Measurements from ENCODE around the gene STAT4.

The STAT4 gene

DNA sequence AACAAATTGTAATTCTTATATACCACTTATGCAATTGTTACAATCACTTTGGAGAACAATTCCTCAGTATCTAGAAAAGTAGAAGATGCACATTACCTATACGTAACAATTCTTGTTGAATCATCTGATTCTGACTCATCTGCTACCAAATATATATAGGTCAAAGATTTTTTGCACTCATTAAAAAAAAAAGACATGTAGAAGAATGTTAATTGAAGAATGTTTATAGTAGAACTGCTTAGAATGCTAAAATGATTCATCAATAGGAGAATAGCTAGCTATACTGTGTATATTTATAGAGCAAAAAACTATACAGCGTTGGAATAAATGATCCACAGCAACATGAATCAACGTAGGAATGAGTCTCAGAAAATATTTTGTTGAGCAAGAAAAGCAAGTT lies 107.4 kb downstream of the STAT4 start:
- no peak for DNase-seq (ENCODE audit: low read depth in 3 of 3)

DNA sequence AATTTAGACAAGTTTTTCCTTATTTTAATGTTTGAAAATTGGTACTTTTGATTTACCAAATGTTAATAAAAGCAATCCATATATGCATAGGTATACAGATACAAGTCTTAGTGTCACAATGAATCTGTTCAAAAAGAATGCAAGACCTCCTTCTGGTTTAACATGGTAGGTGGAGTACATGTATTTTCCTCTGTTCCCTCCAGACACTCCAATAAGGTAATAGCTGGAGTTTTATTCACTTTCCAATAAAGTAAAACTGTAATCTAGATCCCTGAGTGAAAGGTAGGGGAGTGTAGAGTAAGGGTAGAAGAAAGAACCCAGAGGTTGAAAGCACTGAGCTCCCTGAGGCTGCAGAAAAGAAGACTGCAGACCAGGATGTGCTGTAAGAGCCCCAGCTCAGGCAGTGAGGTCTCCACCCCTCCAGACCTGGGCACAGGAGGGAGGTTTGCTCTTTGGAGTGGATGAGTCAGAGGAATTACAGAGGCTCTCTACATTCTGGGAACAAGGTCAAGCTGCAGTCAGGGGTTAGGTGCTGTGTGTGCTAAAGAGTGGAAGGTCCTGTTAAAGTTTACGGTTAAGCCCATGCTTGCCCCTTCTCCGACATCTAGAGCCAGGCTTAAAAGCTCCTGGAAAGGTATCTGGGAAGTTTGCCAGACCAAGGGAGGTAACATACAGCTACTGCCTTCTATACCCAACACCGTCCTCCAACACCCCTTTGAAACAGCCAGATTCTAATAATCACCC lies 109.2 kb downstream of the STAT4 start:
- no peak for DNase-seq (ENCODE audit: low read depth in 3 of 3)

DNA sequence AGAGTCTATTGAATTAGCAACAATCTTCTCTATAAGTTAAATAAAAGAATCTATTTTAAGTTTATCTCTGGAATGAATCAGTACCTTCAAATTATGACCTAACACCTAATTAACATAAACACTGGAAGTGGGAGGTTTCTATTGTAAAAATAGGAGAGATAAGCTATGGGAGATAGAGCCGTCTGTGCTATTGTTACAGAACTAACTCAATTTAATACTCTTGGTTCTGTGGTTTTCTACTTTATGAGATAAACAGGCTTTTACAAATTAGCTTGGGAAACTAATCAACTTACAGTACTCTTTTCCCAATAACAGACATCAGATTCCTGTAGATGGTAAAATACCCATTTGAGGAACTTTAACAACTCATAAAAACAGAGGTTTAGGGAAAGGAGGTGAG lies 111.2 kb downstream of the STAT4 start:
- DNase-seq (ENCODE audit: low read depth in 3 of 3), result no peak

GRCh38 chr2:191038741-191039140 lies 112.1 kb downstream of the STAT4 start:
- DNase-seq (ENCODE audit: low read depth in 3 of 3), result no peak

GRCh38 chr2:191038241-191038725 lies 112.5 kb downstream of the STAT4 start:
- DNase-seq (ENCODE audit: low read depth in 3 of 3), result no peak

DNA sequence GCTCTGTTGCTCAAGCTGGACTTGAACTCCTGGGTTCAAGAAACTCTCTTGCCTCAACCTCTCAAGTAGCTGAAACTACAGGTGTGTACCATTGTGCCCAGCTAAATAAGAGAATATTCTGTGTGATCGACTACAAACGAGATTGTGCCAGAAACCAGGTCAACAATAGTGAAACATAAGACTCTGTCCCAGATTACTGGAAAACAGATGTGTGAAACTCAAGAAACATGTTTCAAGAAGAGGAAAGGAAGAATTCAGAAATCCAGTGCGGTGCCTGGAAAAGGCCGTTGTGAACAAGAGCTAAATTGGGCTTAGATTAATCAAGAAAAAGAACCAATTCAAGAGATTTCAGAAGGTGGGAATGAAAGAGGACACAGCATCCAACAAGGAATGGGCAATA lies 113.4 kb downstream of the STAT4 start:
- DNase-seq (ENCODE audit: low read depth in 3 of 3), result no peak

- no peak for DNase-seq (ENCODE audit: low read depth in 3 of 3)
Measured at GRCh38 chr2:191036363-191036762, 114.4 kb downstream of the STAT4 start.

- no peak for DNase-seq (ENCODE audit: low read depth in 3 of 3)
Measured at GRCh38 chr2:191032588-191033429, 118.0 kb downstream of the STAT4 start.

GRCh38 chr2:191031256-191031655 lies 119.5 kb downstream of the STAT4 start:
- DNase-seq (ENCODE audit: low read depth in 3 of 3), result no peak

DNA sequence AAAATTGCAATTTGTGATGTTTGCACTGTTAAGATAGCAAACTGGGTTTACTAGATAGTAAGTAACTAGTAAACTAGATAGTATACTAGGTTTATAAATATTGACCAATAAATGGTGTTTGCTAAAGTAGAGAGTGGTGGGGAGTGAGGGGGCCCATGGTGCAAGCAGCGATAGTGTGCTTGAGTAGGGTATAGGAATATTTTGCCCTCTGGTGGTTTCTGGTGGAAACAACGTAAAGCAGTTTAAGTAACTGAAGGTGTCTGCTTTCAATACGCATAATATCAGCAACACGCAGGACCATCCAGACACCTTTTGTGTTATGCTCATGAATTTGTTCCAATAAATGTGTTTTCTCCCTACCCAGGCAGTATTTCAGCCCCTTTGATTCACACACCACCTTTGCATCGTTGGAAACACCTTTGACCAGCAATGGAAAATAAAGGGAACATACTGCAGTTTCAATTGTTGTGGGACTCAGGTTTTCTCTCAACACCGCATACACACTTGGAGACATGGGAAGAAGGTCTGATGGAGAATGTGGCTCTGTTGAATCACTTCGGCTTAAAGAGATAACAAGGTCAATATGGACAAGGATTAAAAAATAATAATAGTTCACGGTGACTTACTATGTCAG lies 120.2 kb downstream of the STAT4 start:
- DNase-seq (ENCODE audit: low read depth in 3 of 3), result no peak

DNA sequence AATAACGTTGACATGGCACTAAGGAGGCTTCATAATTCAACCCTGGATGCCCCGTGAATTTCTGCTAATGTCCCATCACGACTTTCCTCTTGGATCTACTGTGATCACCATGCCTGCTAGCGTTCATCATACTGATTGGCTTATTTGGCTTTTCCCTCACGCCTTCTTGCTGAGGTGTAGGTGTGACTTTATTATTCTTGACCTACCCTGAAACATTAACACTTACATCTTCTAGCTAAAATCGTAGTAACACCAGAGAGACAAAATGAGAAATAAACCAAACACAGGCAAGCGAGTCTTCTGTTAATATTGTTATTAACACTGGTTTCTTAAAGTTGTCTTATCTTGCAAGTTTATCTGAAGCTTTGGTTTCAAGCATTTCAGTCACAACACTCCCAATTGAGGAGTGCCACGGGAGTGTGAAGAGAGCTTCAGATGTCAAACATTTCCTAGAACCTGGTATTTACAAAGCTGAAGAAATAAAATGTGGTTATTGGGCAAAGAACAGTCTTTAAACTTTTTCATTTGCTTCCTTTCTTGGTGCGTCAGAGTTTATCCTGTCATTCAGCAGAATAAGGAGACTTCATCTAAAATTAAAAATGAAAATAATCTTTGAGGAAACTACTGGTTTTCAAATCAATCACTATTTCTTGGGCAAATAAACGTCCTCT lies 121.4 kb downstream of the STAT4 start:
- DNase-seq (ENCODE audit: low read depth in 3 of 3), result no peak

GRCh38 chr2:191026377-191026776 lies 124.4 kb downstream of the STAT4 start:
- DNase-seq (ENCODE audit: low read depth in 3 of 3), result no peak

- DNase-seq (ENCODE audit: low read depth in 3 of 3), result no peak
Measured at GRCh38 chr2:191025135-191025534, 125.7 kb downstream of the STAT4 start.

- no peak for DNase-seq (ENCODE audit: low read depth in 3 of 3)
Measured at GRCh38 chr2:191023235-191023679, 127.5 kb downstream of the STAT4 start.

DNA sequence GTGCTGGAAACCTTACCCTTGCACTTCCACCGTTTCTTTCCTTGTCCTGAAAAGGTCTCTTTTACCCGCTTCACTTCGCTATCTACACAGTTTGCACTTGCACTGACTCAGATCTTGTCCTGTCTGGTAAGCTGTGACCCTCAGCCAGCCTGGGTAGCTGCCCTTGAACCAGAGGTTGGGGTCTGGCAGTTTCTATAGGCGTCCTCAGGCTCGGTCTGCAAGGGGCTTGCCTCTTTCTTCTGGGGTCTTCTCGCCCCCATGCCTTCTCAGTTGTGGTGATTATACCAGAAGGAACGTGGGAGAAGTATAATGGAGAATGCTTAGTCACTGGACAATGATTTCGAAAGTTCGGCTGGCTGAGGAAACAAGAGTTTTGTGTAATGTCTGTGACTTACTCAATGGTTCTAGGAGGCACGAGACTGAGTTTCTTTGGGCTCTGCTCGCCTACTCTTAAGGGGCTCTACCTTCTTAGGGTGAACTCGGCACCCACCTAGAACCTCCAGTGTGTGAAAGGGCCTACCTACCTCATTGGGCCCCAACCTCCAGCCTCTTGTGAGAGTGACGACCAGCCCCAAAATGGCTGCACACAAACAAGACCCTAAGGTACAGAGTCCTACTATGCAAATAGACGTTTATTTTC lies 129.9 kb downstream of the STAT4 start:
- no peak for DNase-seq (ENCODE audit: low read depth in 3 of 3)

GRCh38 chr2:191020221-191020741 lies 130.5 kb downstream of the STAT4 start:
- DNase-seq (ENCODE audit: low read depth in 3 of 3), result peak; percentile 90 to 95 (median 92)

GRCh38 chr2:191019376-191019775 lies 131.4 kb downstream of the STAT4 start:
- DNase-seq (ENCODE audit: low read depth in 3 of 3), result no peak

- DNase-seq (ENCODE audit: low read depth in 3 of 3), result no peak
Measured at GRCh38 chr2:191018643-191019119, 132.1 kb downstream of the STAT4 start.

DNA sequence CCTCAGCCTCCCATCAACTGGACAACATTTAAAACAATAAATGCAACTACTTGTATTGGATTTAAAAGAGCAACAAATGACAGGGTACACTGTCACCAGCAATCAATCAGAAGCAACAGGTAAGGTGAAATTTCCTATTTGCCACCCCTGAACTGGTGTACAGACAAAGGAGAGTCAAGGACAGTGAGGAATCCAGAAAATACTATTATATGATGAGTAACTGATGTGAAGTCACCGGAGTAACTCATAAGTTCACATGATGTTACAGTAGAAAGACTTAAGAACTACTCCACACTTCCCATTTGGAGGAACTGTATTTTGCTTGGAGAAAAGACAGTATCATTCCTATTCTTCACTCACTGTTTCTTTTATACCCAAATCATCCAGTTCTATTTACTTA lies 132.7 kb downstream of the STAT4 start:
- DNase-seq (ENCODE audit: low read depth in 3 of 3), result no peak

DNA sequence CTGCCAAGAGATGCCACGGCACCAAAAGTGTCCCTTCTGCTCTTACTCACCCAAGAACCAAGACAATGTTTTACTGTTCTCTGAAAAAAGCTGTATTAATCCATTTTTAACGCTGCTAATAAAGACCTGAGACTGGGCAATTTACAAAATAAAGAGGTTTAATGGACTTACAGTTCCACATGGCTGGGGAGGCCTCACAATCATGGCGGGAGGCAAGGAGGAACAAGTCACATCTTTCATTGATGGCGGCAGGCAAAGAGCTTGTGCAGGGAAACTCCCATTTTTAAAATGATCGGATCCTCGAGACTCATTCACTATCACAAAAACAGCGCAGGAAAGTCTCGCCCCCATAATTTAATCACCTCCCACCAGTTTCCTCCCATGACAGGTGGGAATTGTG lies 135.0 kb downstream of the STAT4 start:
- no peak for DNase-seq (ENCODE audit: low read depth in 3 of 3)

DNA sequence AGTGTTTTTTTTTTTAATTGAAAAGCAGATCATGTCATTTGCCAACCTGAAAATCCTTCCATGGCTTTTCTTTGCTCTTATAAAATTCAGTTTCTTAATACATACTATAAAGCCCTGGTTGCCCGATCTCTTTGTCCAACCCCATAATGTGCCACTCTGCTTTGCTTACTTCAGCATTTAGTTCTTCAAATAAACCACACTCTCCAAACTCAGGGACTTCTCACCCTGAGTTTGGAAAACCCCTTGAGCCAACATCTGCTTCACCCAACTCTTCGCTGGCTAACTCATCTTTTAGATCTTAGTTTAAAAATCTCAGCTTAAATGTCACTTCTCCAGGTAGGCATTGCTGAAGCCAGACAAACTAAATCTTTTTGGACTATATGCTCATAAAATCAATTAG lies 135.6 kb downstream of the STAT4 start:
- no peak for DNase-seq (ENCODE audit: low read depth in 3 of 3)

Measured in stimulated activated CD4-positive, alpha-beta T cell treated with anti-CD3 and anti-CD28 coated beads, TNF-alpha, amount 100 ng/mL, for 4 hours (primary cell).